H1 (cell line): ENCODE results near the gene TP53RK. TPM values are rescaled to one million over a fixed set of nuclear protein-coding genes. Genes with fewer than 3 reads are reported as not detected.
A peak's percentile ranks its signal among the peaks of the same experiment; 100 is the strongest.

Experiments
- CTCF ChIA-PET: fragments of 300-600 bp; sonication (Branson Sonifier 250); formaldehyde crosslinking; loops from one replicate; lab custom pipeline; 2021; ENCODE audit not compliant: partially characterized antibody; lab: Charles Lee
- POLR2A ChIA-PET: fragments of 300-600 bp; sonication (Branson Sonifier 250); formaldehyde crosslinking; loops from one replicate; lab custom pipeline; 2021; ENCODE audit warnings: inconsistent platforms; ENCODE audit not compliant: partially characterized antibody; lab: Charles Lee
- DNase-seq, 2 experiments: peaks; one replicate each; pipeline versions ENCODE4 v3.0.0 to v3.0.0-alpha.2; 2010 to 2022; ENCODE audit warnings: low spot score in 2 of 2, low read depth in 1 of 2, mixed read lengths in 1 of 2
- FAIRE-seq: peaks from 2 replicates; lab custom pipeline; 2011; peaks lifted over from hg19 to GRCh38; lab: Jason Lieb, UNC
- H2AFZ ChIP-seq: 2 replicates; pipeline ENCODE4 v1.8.1; 2012; ENCODE audit warnings: low read length, inconsistent platforms
- H2AK5ac ChIP-seq: 2 replicates; pipeline ENCODE4 v1.6.1; 2013; ENCODE audit warnings: low read depth, low read length
- H2BK120ac ChIP-seq: replicated peaks from 2 replicates; pipeline ENCODE3; 2013; ENCODE audit warnings: low read depth, low read length, inconsistent platforms
- H2BK12ac ChIP-seq: 2 replicates; pipeline ENCODE4 v1.6.1; 2013; ENCODE audit warnings: low read depth, low read length
- H2BK15ac ChIP-seq: 2 replicates; pipeline ENCODE4 v1.6.1; 2013; ENCODE audit warnings: low read length
- H2BK20ac ChIP-seq: 2 replicates; pipeline ENCODE4 v1.6.1; 2013; ENCODE audit warnings: low read length
- H2BK5ac ChIP-seq: 2 replicates; pipeline ENCODE4 v1.6.1; 2013; ENCODE audit warnings: low read depth, low read length
- H3K14ac ChIP-seq: 2 replicates; pipeline ENCODE4 v1.6.1; 2013; ENCODE audit warnings: inconsistent platforms; ENCODE audit not compliant: insufficient read length
- H3K18ac ChIP-seq: 2 replicates; pipeline ENCODE4 v1.6.1; 2013; ENCODE audit warnings: low read length; ENCODE audit errors: extremely low read depth
- H3K23ac ChIP-seq: 2 replicates; pipeline ENCODE4 v1.6.1; 2013; ENCODE audit warnings: inconsistent platforms; ENCODE audit not compliant: insufficient read length
- H3K23me2 ChIP-seq: 2 replicates; pipeline ENCODE4 v1.6.1; 2013; ENCODE audit warnings: low read depth, low read length
- H3K27ac ChIP-seq: 2 replicates; pipeline ENCODE4 v1.6.1; 2011; ENCODE audit warnings: low read depth, low read length, inconsistent platforms
- H3K27me3 ChIP-seq, 4 experiments: replicated peaks in 1 of 4; 1 replicate in 1 of 4; 2 replicates in 3 of 4; pipeline versions ENCODE4 v1.6.1 to v1.8.1; 2011 to 2013; ENCODE audit warnings: low read length in 3 of 4, mild to moderate bottlenecking in 3 of 4, inconsistent platforms in 2 of 4, mixed read lengths in 2 of 4, moderate library complexity in 1 of 4; ENCODE audit not compliant: control insufficient read depth in 3 of 4, insufficient read depth in 3 of 4; ENCODE audit errors: extremely low read depth in 1 of 4
- H3K36me3 ChIP-seq, 4 experiments: 2 replicates each; pipeline versions ENCODE4 v1.6.1 to v1.8.1; 2011 to 2013; ENCODE audit warnings: mild to moderate bottlenecking in 4 of 4, low read length in 3 of 4, moderate library complexity in 2 of 4, control low read depth in 1 of 4, inconsistent platforms in 1 of 4; ENCODE audit not compliant: insufficient read depth in 4 of 4, control insufficient read depth in 2 of 4
- H3K4ac ChIP-seq: replicated peaks from 2 replicates; pipeline ENCODE3; 2013; ENCODE audit warnings: low read length, low read depth, mixed read lengths, inconsistent platforms; ENCODE audit not compliant: insufficient read length
- H3K4me1 ChIP-seq, 4 experiments: replicated peaks in 1 of 4; 1 replicate in 1 of 4; 2 replicates in 3 of 4; pipeline versions ENCODE4 v1.6.1 to v1.8.1; 2011 to 2013; ENCODE audit warnings: low read length in 3 of 4, inconsistent platforms in 2 of 4, mixed read lengths in 1 of 4; ENCODE audit not compliant: insufficient read depth in 4 of 4, control insufficient read depth in 3 of 4
- H3K4me2 ChIP-seq, 2 experiments: 2 replicates each; pipeline versions ENCODE4 v1.6.1 to v1.8.1; 2011 to 2013; ENCODE audit warnings: low read depth in 2 of 2, low read length in 2 of 2, control low read depth in 1 of 2, inconsistent platforms in 1 of 2, mild to moderate bottlenecking in 1 of 2; ENCODE audit not compliant: insufficient read depth in 1 of 2
- H3K4me3 ChIP-seq, 4 experiments: fragments of 200-600, 300-600 bp in 1 of 4; sonication (generic), shearing (Covaris generic), sonication (Bioruptor Twin) in 1 of 4; 2 replicates each; pipeline versions ENCODE4 v1.5.1 to v1.8.1; 2011 to 2016; ENCODE audit warnings: low read length in 4 of 4, low read depth in 3 of 4, control low read depth in 2 of 4, inconsistent platforms in 2 of 4, mild to moderate bottlenecking in 2 of 4, mixed read lengths in 1 of 4, moderate library complexity in 1 of 4; ENCODE audit not compliant: insufficient read depth in 2 of 4; ENCODE audit errors: extremely low read depth in 1 of 4
- H3K56ac ChIP-seq: replicated peaks from 2 replicates; pipeline ENCODE3; 2013; ENCODE audit warnings: low read depth, mild to moderate bottlenecking, mixed read lengths, low read length, inconsistent platforms; ENCODE audit not compliant: insufficient read length
- H3K79me1 ChIP-seq: 2 replicates; pipeline ENCODE4 v1.6.1; 2013; ENCODE audit warnings: low read depth, low read length, control low read depth
- H3K79me2 ChIP-seq, 2 experiments: 2 replicates each; pipeline versions ENCODE4 v1.6.1 to v1.8.1; 2012 to 2013; ENCODE audit warnings: low read length in 2 of 2, mild to moderate bottlenecking in 2 of 2, inconsistent platforms in 1 of 2; ENCODE audit not compliant: insufficient read depth in 2 of 2, control insufficient read depth in 1 of 2
- H3K9ac ChIP-seq, 4 experiments: replicated peaks in 1 of 4; 1 replicate in 1 of 4; 2 replicates in 3 of 4; pipeline versions ENCODE4 v1.6.1 to v1.8.1; 2011 to 2013; ENCODE audit warnings: low read depth in 3 of 4, low read length in 3 of 4, control low read depth in 2 of 4, mild to moderate bottlenecking in 2 of 4, moderate library complexity in 2 of 4, inconsistent platforms in 1 of 4; ENCODE audit errors: extremely low read depth in 1 of 4
- H3K9me3 ChIP-seq, 2 experiments: 2 replicates each; pipeline versions ENCODE4 v1.6.1 to v1.8.1; 2012 to 2013; ENCODE audit warnings: mild to moderate bottlenecking in 2 of 2, moderate library complexity in 2 of 2, control low read depth in 1 of 2, inconsistent platforms in 1 of 2, low read depth in 1 of 2, low read length in 1 of 2, mixed read lengths in 1 of 2; ENCODE audit not compliant: insufficient read depth in 2 of 2
- H4K20me1 ChIP-seq, 2 experiments: replicated peaks in 1 of 2; 2 replicates each; pipeline versions ENCODE3 to v1.8.1; 2011 to 2013; ENCODE audit warnings: inconsistent platforms in 2 of 2, low read length in 2 of 2, mild to moderate bottlenecking in 1 of 2; ENCODE audit not compliant: insufficient read depth in 2 of 2, control insufficient read depth in 1 of 2
- H4K5ac ChIP-seq: 2 replicates; pipeline ENCODE4 v1.6.1; 2013; ENCODE audit warnings: low read length, low read depth, mixed read lengths, inconsistent platforms; ENCODE audit not compliant: insufficient read length
- H4K8ac ChIP-seq: 2 replicates; pipeline ENCODE4 v1.8.0; 2013; ENCODE audit warnings: mild to moderate bottlenecking, moderate library complexity, low read length, inconsistent platforms; ENCODE audit not compliant: insufficient read depth; ENCODE audit errors: extremely low read depth
- H4K91ac ChIP-seq: replicated peaks from 2 replicates; pipeline ENCODE3; 2013; ENCODE audit warnings: low read length, mixed read lengths, inconsistent platforms; ENCODE audit not compliant: insufficient read length
- TAF7 ChIP-seq: optimal IDR thresholded peaks from 2 replicates; pipeline ENCODE3; 2011; ENCODE audit warnings: low read depth, mild to moderate bottlenecking, inconsistent platforms, low read length, moderate library complexity, borderline replicate concordance
- WGBS, 2 experiments: shearing (Covaris generic) in 1 of 2; methylation state at CpG; one replicate each; pipeline versions ENCODE4 v1.1.6 to v1.1.7; 2013 to 2015; ENCODE audit warnings: low lambda C conversion rate in 2 of 2, mixed read lengths in 2 of 2, inconsistent platforms in 1 of 2, low coverage in 1 of 2, missing lambda C conversion rate in 1 of 2; ENCODE audit not compliant: insufficient replicate concordance in 2 of 2, insufficient coverage in 1 of 2, insufficient read length in 1 of 2; ENCODE audit errors: extremely low coverage in 1 of 2, missing lambda C conversion rate in 1 of 2; 5-methylcytosine and 5-hydroxymethylcytosine counted together
- polyA plus RNA-seq, 7 experiments: library from polyadenylated mRNA; depleted of rRNA in 3 of 7; stranded (reverse) in 5 of 7; unstranded in 2 of 7; fragments of >200 nt in 5 of 7; fragments of 200-250 nt in 2 of 7; gene quantifications; 1 replicate in 5 of 7; 2 replicates in 1 of 7; 4 replicates in 1 of 7; pipeline versions ENCODE4 v1.2.1 to v1.2.3, GENCODE V29; 2011 to 2013; ENCODE audit warnings: missing spikeins in 2 of 7, mixed read lengths in 2 of 7
- total RNA-seq: library from RNA; stranded (reverse); fragmentation: NEBNext Ultra II Directional; extraction: Animal tissue kit (Norgen Biotek cat#: 25700); gene quantifications from 2 replicates; pipeline ENCODE4 v1.2.1, GENCODE V29; 2021

The TP53RK gene
- total and polyA plus RNA-seq, 2 of the 8 experiments (the other 6 are each of a cell fraction or from before 2014, with no cell fraction given): 8.5 to 16.3 TPM

DNA sequence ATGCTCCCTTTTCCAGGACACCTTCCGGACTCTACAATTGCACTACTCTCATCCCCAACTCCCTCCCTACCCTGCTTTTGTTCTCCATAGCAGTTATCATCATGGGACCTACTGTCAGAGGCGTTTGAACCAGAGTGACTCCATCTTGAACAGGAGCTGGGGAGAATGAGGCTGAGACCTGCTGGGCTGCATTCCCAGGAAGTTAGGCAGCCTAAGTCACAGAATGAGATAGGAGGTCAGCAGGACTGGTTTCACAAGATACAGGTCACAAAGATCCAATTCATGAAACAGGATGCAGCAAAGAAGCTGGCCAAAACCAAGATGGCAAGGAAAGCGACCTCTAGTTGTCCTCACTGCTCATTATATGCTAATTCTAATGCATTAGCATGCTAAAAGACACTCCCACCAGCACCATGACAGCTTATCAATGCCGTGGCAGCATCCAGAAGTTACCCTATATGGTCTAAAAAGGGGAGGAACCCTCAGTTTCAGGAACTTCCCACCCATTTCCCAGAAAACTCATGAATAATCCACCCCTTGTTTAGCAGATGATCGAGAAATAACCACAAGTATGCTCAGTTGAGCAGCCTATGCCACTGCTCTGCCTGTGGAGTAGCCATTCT lies 53.6 kb downstream of the TP53RK start:
- TF ChIP-seq TAF7: no peak
- H2BK20ac ChIP-seq: no peak overlapping the region
- H2AFZ ChIP-seq: no peak overlapping the region
- H3K18ac ChIP-seq: no peak overlapping the region
- H4K91ac ChIP-seq: no peak overlapping the region
- H4K20me1 ChIP-seq: no peaks in the 10 kb centered on the region
- no peak overlapping the region for H2BK12ac ChIP-seq
- no peaks in the 10 kb centered on the region for H3K9me3 ChIP-seq
- no peak overlapping the region for H3K9ac ChIP-seq
- H3K56ac ChIP-seq: no peak overlapping the region
- no peak overlapping the region for H4K8ac ChIP-seq
- ChIA-PET CTCF (interaction anchor here (0.6 to 1.0 kb wide), 2 partner anchors 44 to 129 kb away, joined by 3 to 4 read pairs; no protein-coding TSS in a partner anchor), POLR2A (interaction anchor here (1.1 kb wide), 1 partner anchor 77 kb away, joined by 3 read pairs; no protein-coding TSS in a partner anchor)
- no peak overlapping the region for H2BK5ac ChIP-seq
- no peak overlapping the region for H3K4me2 ChIP-seq
- H3K79me2 ChIP-seq: no peaks in the 10 kb centered on the region
- no peaks in the 10 kb centered on the region for H3K79me1 ChIP-seq
- H3K27me3 ChIP-seq: no peaks in the 10 kb centered on the region
- no peak overlapping the region for H3K4me3 ChIP-seq
- H3K23me2 ChIP-seq: no peaks in the 10 kb centered on the region
- H3K36me3 ChIP-seq: no peaks in the 10 kb centered on the region
- H3K4me1 ChIP-seq: peaks cover 3 to 11% (median 7%) of the 10 kb centered on the region in 4 experiments; a peak in 6 of 7 replicates
- H4K5ac ChIP-seq: no peak overlapping the region
- H2BK120ac ChIP-seq: no peak overlapping the region
- H3K4ac ChIP-seq: no peak overlapping the region
- no peak overlapping the region for H3K14ac ChIP-seq
- WGBS, 2 experiments: 94% methylated on average over 5 of the region's 5 CpGs; no CpG with 5 or more reads in 1 of the 2 experiments
- H2AK5ac ChIP-seq: 0 out of 2 replicates have a peak overlapping the region, but pooled peaks have one; percentile 47
- no peak overlapping the region for H3K27ac ChIP-seq
- FAIRE-seq: no peak
- H3K23ac ChIP-seq: no peak overlapping the region
- DNase-seq: peak in 1 of 2 experiments; percentile 30
- H2BK15ac ChIP-seq: no peak overlapping the region
